Glomerular endothelial cell (primary cell): Measurements from ENCODE around the gene DDAH1. TPM values are rescaled to one million over a fixed set of nuclear protein-coding genes. Genes with fewer than 3 reads are reported as not detected.

Experiments used
- DNase-seq: peaks from one replicate; pipeline ENCODE4 v3.0.0-alpha.2; 2011; ENCODE audit warnings: low read depth, low spot score; ENCODE audit errors: extremely low read depth
- total RNA-seq: library from RNA; depleted of rRNA; stranded (reverse); fragments of >200 nt; gene quantifications from 2 replicates; pipeline ENCODE4 v1.2.3, GENCODE V29; 2015

The DDAH1 gene
- total RNA-seq, 1 donor from 2014 or later: 56.1 TPM

DNA sequence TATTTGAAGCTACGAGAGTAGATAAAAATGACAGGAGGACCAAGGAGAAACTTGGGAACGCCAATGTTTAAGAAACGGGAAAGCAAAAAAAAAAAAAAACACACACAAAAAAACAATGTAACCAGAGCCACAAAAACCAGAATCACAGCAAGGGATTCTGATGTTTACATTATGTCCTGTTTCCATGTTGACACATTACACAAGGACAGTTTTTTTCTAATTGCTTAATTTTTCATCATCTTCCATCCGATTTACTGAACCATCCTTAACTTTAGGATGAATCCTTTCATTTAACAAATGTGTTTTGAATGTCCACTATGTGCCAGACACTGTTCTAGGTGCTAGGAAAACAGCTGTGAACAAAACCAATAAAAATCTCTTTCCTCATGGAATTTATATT, 187.2 kb downstream of the DDAH1 start:
- no peak for DNase-seq

DNA sequence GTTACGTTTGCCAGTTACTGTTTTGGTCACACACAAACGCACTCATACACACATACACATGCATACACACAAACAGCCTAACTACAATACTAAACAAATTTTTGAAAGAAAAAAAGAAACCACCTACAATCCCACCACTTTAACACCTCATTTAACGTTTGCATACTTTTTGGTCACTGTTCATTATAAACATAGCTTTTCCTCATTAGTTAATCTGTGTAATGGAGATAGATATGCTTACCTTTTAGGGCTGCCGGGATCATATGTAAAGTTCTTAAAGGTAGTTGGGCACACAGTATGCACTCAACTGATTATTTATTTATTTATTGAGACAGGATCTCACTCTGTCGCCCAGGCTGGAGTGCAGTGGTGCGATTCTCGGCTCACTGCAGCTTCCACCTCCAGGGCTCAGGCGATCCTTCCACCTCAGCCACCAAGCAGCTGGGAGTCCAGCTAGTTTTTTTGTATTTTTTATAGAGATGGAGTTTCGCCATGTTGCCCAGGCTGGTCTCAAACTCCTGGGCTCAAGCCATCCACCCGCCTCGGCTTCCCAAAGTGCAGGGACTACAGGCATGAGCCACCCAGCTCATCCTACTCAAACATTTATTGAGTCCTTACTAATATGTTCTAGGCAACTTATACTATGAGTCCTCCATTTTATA, 187.8 kb downstream of the DDAH1 start:
- DNase-seq: no peak

DNA sequence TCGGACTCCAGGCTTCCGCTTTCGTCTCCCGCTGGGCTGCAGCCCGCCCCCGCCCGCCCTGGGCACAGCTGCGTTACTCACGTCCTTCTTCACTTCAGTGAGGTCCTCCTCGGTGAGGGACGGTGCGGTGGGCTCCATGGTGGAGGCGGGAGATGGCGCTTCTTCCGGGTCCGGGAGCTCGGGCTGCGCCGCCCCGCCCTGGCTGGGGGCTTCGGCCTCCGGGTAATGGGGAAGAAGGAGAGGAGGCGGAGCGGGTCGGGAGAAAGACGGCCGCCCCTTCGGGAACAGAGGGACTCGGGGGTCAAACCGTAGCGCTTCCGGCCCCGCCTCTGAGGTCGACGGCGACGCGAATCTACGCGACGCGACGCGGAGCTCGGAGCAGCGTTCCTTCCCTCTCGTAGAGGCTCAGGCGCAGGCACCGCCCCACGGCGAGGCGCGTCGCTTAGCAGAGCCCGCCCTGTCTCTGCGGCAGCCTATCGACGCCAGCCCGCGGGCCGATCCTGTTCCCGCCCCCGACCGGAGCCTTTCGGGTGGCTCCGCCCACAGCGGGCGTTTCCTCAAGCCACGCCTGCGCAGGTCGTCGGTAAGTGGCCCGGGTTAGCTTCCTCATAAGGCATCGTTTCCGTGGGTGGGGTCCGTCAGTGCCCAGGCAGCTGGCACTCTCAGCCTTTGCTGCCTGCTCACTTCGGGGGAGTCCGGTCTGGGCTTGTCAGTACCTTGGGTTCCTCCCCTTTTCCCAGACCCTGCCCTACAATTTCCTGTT, 188.6 kb downstream of the DDAH1 start, which contains the start of gene BCL10:
BCL10 (minus strand) TSS at position 418 of the 763 bp plus-strand sequence; CDS start at position 138, 280 bp downstream.
- peak; percentile 86 for DNase-seq

DNA sequence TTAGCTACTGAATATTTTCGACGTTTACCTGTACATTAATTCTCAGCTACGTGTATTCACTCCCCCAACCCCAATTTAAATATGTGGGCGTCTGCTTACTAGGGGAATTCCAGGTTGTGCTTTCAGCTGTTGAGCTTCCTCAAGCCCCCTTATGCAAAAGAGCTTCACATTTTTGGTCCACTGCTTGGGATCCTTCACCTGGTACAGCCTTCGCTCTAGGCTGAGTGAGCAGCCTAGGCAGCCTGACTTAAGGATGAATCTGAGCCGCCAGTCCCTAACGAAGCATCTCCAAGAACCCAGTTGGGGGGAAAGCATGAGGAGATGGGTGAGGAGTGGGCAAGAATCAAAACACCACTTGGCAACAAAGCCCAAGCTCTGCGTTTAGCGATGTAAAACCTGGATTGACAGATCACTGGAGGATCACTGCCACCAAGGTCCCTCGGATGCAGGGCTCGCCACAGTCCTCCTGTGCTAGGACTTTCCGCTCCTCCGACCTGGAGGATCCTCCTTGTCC, 189.2 kb downstream of the DDAH1 start:
- DNase-seq: no peak

DNA sequence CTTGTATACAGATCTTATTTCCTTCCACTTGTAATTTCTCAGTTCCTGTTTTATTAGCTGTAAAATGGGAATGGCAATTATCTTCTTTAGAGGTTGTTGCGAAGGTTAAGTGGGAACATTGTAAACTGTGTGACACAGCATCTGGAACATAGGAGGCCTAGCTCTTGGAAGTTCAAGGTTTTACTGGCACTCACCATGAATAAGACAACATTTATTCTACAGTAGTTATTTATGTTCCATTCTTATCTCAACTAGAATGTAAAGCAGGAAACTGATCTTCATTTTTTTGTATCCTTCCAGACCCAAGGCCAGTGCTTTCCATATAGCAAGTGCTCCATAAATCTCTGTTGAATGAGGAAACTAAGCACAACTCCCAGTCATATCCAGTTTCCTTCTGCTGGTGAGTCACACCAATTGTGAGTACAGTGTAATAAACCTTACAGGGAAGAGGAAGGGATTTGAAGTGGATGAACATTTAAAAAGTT, 189.9 kb downstream of the DDAH1 start:
- DNase-seq: peak; percentile 86

DNA sequence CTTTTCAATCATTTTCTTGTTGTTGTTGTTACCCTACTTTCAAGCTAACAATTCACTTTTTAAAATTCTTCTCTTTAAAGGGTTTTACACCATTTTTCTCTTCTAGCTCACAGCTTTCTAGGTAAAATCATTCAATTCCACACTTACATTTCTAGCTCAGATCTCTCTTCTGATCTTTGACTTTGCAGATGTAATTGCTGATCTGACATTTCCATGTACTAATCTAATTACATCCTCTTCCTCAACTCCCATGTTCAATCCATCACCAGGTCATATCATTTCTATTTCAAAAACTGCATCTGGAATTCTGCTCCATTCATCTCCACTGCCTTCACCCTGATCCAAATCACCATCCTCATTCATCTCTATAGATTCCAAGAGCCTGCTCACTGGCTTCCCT, 191.6 kb downstream of the DDAH1 start:
- no peak for DNase-seq

DNA sequence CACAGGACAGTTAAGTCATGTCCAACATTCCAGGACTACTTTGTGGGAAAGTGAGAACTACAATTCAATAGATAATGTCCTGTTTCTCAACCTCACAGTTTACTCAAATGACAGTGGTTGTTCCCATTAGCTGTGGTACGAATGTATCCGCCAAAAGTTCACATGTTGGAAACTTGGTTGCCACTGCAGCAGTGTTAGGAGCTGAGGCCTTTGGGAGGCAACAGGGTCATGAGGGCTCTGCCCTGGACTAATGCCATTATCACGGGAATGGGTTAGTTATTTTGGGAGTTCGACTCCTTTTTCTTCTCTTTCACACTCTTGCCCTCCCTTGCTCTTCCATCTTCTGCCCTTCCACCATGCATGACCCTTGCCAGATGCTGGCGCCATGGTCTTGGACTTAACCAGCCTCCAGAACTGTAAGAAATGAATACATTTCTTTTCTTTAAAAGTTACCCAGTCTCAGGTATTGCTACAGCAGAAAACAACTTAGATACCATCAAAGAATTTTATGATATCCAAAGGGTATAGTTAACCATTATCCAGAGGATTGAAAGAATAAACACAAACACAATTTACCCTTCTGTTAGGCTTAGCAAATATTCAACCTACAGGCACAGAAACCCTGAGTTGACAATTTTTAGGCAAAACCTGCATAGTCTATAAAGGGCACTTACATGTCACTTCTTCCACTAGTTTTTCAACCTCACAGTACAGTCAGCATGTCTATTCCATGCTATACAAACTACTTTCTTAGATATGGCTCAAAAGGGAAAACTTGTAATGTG, 196.0 kb downstream of the DDAH1 start:
- no peak for DNase-seq

Other genes starting within 250 kb of the DDAH1 start
- gene C1orf52, start 205.5 kb downstream of the DDAH1 start, total RNA-seq: 13.2 and 26.3 TPM in 2 replicates
- gene BCL10, start 188.5 kb downstream of the DDAH1 start, total RNA-seq: 66.5 and 87.8 TPM in 2 replicates
- gene CCN1, start 115.6 kb upstream of the DDAH1 start, total RNA-seq: 274 and 577 TPM in 2 replicates
- 13.6 and 14.6 TPM in 2 replicates for gene ZNHIT6, start 243.3 kb upstream of the DDAH1 start, total RNA-seq